Heart left ventricle (tissue), 16 donors: Measurements from ENCODE around the gene MAPK8IP2. TPM values are rescaled to one million over a fixed set of nuclear protein-coding genes. Genes with fewer than 3 reads are reported as not detected.

Source experiments
- ATAC-seq, 4 donors: fragments of 200-7000 bp; cut with Tn5 transposase; one replicate each; pipeline ENCODE4 v1.9.1; 2020 to 2022; ENCODE audit warnings: moderate library complexity in 4 of 4, mild to moderate bottlenecking in 3 of 4, moderate number of reproducible peaks in 1 of 4
- DNase-seq, 5 donors: peaks; one replicate each; pipeline ENCODE4 v3.0.0-alpha.2; 2020
- H3K27ac ChIP-seq, 12 donors: fragments of 200-600 bp; sonication (generic) in 4 of 12; one replicate each; pipeline versions ENCODE4 v1.5.0 to v1.8.0; 2016 to 2022; ENCODE audit warnings: mild to moderate bottlenecking in 2 of 12
- H3K27me3 ChIP-seq, 9 donors: fragments of 200-600 bp; sonication (generic) in 2 of 9; one replicate each; pipeline versions ENCODE4 v1.5.1 to v1.8.0; 2016 to 2022; ENCODE audit warnings: mild to moderate bottlenecking in 3 of 9
- H3K36me3 ChIP-seq, 9 donors: fragments of 200-600 bp; sonication (generic) in 2 of 9; one replicate each; pipeline versions ENCODE4 v1.5.0 to v1.8.0; 2018 to 2022; ENCODE audit warnings: mild to moderate bottlenecking in 2 of 9
- H3K4me1 ChIP-seq, 12 donors: fragments of 200-600 bp; sonication (generic) in 4 of 12; one replicate each; pipeline versions ENCODE4 v1.5.0 to v1.8.0; 2016 to 2022; ENCODE audit warnings: mild to moderate bottlenecking in 3 of 12
- H3K4me3 ChIP-seq, 12 donors: fragments of 200-600 bp; sonication (generic) in 4 of 12; one replicate each; pipeline versions ENCODE4 v1.5.0 to v1.8.0; 2017 to 2022; ENCODE audit warnings: mild to moderate bottlenecking in 9 of 12, moderate library complexity in 4 of 12
- H3K9me3 ChIP-seq, 12 donors: fragments of 200-600 bp; sonication (generic) in 4 of 12; one replicate each; pipeline versions ENCODE4 v1.5.0 to v1.8.0; 2016 to 2022; ENCODE audit warnings: mild to moderate bottlenecking in 1 of 12
- CTCF ChIP-seq, 12 donors: fragments of 200-600 bp; sonication (generic) in 4 of 12; IDR thresholded peaks; one replicate each; pipeline versions ENCODE4 v1.5.0 to v1.8.0; 2018 to 2022; ENCODE audit warnings: antibody characterized with exemption in 12 of 12, mild to moderate bottlenecking in 5 of 12
- POLR2A ChIP-seq, 2 donors: fragments of 450-650 bp; IDR thresholded peaks; one replicate each; pipeline ENCODE4 v1.6.1; 2017; ENCODE audit warnings: antibody characterized with exemption in 2 of 2, mild to moderate bottlenecking in 2 of 2, moderate library complexity in 2 of 2
- WGBS, 4 donors: extraction: QIAGEN DNeasy Blood & Tissue Kit in 2 of 4; methylation state at CpG; one replicate each; pipeline versions ENCODE4 v1.1.5 to v1.1.7; 2013 to 2018; 5-methylcytosine and 5-hydroxymethylcytosine counted together
- intact Hi-C, 10 donors: fragments of 100-400 bp; cut with DNase I; formaldehyde crosslinking; loops; one replicate each; pipeline versions ENCODE4 v1.11.1 to v1.14.2; 2022
- polyA plus RNA-seq, 2 donors: library from polyadenylated mRNA; stranded (reverse); fragments of 200-250 nt; gene quantifications; one replicate each; pipeline ENCODE4 v1.2.3, GENCODE V29; 2013
- total RNA-seq, 9 donors: library from RNA; depleted of rRNA in 2 of 9; stranded (reverse); fragments of >200 nt in 2 of 9; fragmentation: NEBNext Ultra II Directional in 3 of 9; extraction: Animal tissue kit (Norgen Biotek cat#: 25700) in 3 of 9; gene quantifications; one replicate each; pipeline versions ENCODE4 v1.1.0 to v1.2.4, GENCODE V29; 2016 to 2023
- donor health status: ischemic (EF 13 %, LVEDD 7.1; RV severe dilation, severe dysfunction).
- donor health status: healthy with polysubstance abuse.
- donor health status: DM: no; HTN: yes; CAD: no.
- donor health status: DM: no; HTN: no; CAD: no.
- donor health status: ischemic (EF 25% LVEDD 6.9; RV normal size, moderate dysfunction).
- donor health status: ischemic (EF 25% LVEDD 5.7; RV mildly dilated, moderate dysfunction).
- donor health status: healthy.
- donor health status: DM: yes; HTN: yes; CAD: no.
- donor health status: ischemic (EF 35%, LVEDD 5.7; RV mildly dilated, moderate dysfunction).
- donor health status: nonischemic (EF 11% LVEDD 7.7; RV severe dilation, severe dysfunction).
- donor health status: DM: yes; HTN: yes; CAD: no.
- donor health status: PGD.
- donor health status: ischemic (EF 29% LVEDD 5.4; RV normal size, mild dysfunction).
- donor health status: nonischemic (EF 23%, LVEDD 6.1; RV moderate dilation, normal function).

The MAPK8IP2 gene
- total and polyA plus RNA-seq, 11 donors, result 0.09 to 0.79 (median 0.25) TPM

- 66 to 79% (median 76%) methylated on average over 8 of the region's 8 CpGs for WGBS, 4 donors
- peak in 1 of 4 donors; percentile 7 for ATAC-seq
- DNase-seq, result no peak
- Histone ChIP-seq H3K4me3 (no peak overlapping the region), H3K36me3 (peaks cover 0 to 69% (median 63%) of the 10 kb centered on the region in 9 donors), H3K27ac (no peak overlapping the region), H3K9me3 (no peaks in the 10 kb centered on the region), H3K27me3 (no peaks in the 10 kb centered on the region), H3K4me1 (peaks cover 0 to 26% (median 0%) of the 10 kb centered on the region in 12 donors)
- intact Hi-C loops, result no loop called here
- TF ChIP-seq POLR2A (IDR thresholded peaks at IDR 0.05), result no peak
- no peak for TF ChIP-seq CTCF (IDR thresholded peaks at IDR 0.05)
Measured at GRCh38 chr22:50569041-50569459, 31.5 kb upstream of the MAPK8IP2 start.

- WGBS, 4 donors, result 82 to 95% (median 90%) methylated on average over 10 to 13 of the region's 13 CpGs
- DNase-seq, result peak in 1 of 5 donors; percentile 44
- no peaks in the 10 kb centered on the region for H3K9me3 ChIP-seq
- peaks cover 0 to 78% (median 66%) of the 10 kb centered on the region in 9 donors for H3K36me3 ChIP-seq
- no peak for TF ChIP-seq POLR2A (IDR thresholded peaks at IDR 0.05)
- TF ChIP-seq CTCF (IDR thresholded peaks at IDR 0.05), result no peak
- no peaks in the 10 kb centered on the region for H3K27me3 ChIP-seq
- intact Hi-C loops, result no loop called here
- H3K4me3 ChIP-seq, result no peak overlapping the region
- no peak for ATAC-seq
- H3K27ac ChIP-seq, result peak overlapping the region in 1 of 12 donors; percentile 32
- peaks cover 0 to 28% (median 0%) of the 10 kb centered on the region in 12 donors for H3K4me1 ChIP-seq
Measured at GRCh38 chr22:50569896-50570535, 30.6 kb upstream of the MAPK8IP2 start.

GRCh38 chr22:50570861-50571260, 29.7 kb upstream of the MAPK8IP2 start:
- 89 to 92% (median 90%) methylated on average over 10 to 12 of the region's 12 CpGs for WGBS, 4 donors
- TF ChIP-seq POLR2A (IDR thresholded peaks at IDR 0.05), result no peak
- TF ChIP-seq CTCF (IDR thresholded peaks at IDR 0.05), result no peak
- Histone ChIP-seq H3K4me3 (no peak overlapping the region), H3K27me3 (no peaks in the 10 kb centered on the region), H3K36me3 (peaks cover 0 to 85% (median 68%) of the 10 kb centered on the region in 9 donors), H3K27ac (peak overlapping the region in 3 of 12 donors; percentile 5 to 32 (median 15)), H3K9me3 (no peaks in the 10 kb centered on the region), H3K4me1 (peaks cover 0 to 37% (median 0%) of the 10 kb centered on the region in 12 donors)
- intact Hi-C loops, result no loop called here
- no peak for ATAC-seq
- no peak for DNase-seq

GRCh38 chr22:50571264-50572175, 29.1 kb upstream of the MAPK8IP2 start:
- Histone ChIP-seq H3K4me1 (peaks cover 0 to 43% (median 2%) of the 10 kb centered on the region in 12 donors), H3K9me3 (no peaks in the 10 kb centered on the region), H3K36me3 (peaks cover 0 to 90% (median 69%) of the 10 kb centered on the region in 9 donors), H3K27ac (peak overlapping the region in 3 of 12 donors; percentile 5 to 32 (median 21)), H3K27me3 (no peaks in the 10 kb centered on the region), H3K4me3 (no peak overlapping the region)
- peak in 1 of 5 donors; percentile 54 for DNase-seq
- peak in 2 of 4 donors; percentile 16 to 21 for ATAC-seq
- intact Hi-C loops, result no loop called here
- WGBS, 4 donors, result 76 to 84% (median 76%) methylated on average over 17 to 26 of the region's 26 CpGs
- no peak for TF ChIP-seq POLR2A (IDR thresholded peaks at IDR 0.05)
- no peak for TF ChIP-seq CTCF (IDR thresholded peaks at IDR 0.05)
